ENCODE results near the gene BLM.

GRCh38 chr15:90862487-90862886 is 145.3 kb downstream of the BLM start:
- TF ChIP-seq FOXP2 (optimal IDR thresholded peaks at IDR 0.05; ENCODE audit: borderline replicate concordance, extremely low read depth, extremely low read length, insufficient read depth): no peak
- TF ChIP-seq POLR2AphosphoS5 (IDR thresholded peaks at IDR 0.05; ENCODE audit: low read depth, low read length): no peak
- TF ChIP-seq TAF1 (IDR thresholded peaks at IDR 0.05; ENCODE audit: borderline replicate concordance, insufficient read depth, low read length): no peak
- TF ChIP-seq SIN3A (IDR thresholded peaks at IDR 0.05; ENCODE audit: borderline replicate concordance, insufficient read depth, low read length): no peak
- no peak for TF ChIP-seq REST (IDR thresholded peaks at IDR 0.05; ENCODE audit: insufficient read depth in 1 of 2, low read depth in 2 of 2, low read length in 2 of 2)
